SK-N-MC (cell line): ENCODE results near the gene ARHGEF6.

ENCODE experiments used
- EZH2 ChIP-seq: fragments of 200-600 bp; sonication (generic); IDR thresholded peaks from one replicate; pipeline ENCODE4 v1.6.1; 2017; ENCODE audit warnings: antibody characterized with exemption
- POLR2AphosphoS5 ChIP-seq: IDR thresholded peaks from 2 replicates; pipeline ENCODE4 v1.6.1; 2012; ENCODE audit warnings: mild to moderate bottlenecking, low read depth, low read length, borderline replicate concordance

DNA sequence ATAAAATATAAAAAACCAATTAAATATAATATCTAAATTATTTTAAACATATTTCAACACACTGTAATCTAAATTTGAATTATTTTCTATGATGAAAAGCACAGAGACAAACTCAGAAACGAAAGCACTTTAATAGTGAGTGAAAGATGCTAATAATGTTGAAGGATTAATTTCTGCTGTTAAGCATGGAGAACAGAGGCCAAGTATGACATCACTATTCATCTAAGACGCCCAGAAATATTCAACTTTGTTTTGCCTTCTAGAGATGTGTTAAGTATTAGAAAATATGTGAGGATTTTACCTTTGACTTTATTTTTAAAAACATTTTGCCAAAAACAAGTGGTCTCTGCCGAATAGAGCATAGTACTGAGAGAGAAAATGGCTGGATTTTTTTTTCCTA lies 19.3 kb downstream of the ARHGEF6 start:
- TF ChIP-seq POLR2AphosphoS5 (no peak), EZH2 (no peak)
